Neural progenitor cell (in vitro differentiated cells): Measurements from ENCODE around the gene RORB. TPM values are rescaled to one million over a fixed set of nuclear protein-coding genes. Genes with fewer than 3 reads are reported as not detected.

Experiments used
- DNase-seq: peaks from one replicate; pipeline ENCODE4 v3.0.0-alpha.2; 2016; ENCODE audit warnings: low spot score
- H2AFZ ChIP-seq: fragments of 200-600 bp; sonication (generic); replicated peaks from 2 replicates; pipeline ENCODE4 v1.6.1; 2016; ENCODE audit warnings: antibody characterized with exemption
- H3F3A ChIP-seq: fragments of 200-600 bp; sonication (generic); 2 replicates; pipeline ENCODE4 v1.6.1; 2016; ENCODE audit warnings: antibody characterized with exemption, low read depth
- H3K27ac ChIP-seq: fragments of 200-600 bp; sonication (generic); 2 replicates; pipeline ENCODE4 v1.5.1; 2016; ENCODE audit warnings: mild to moderate bottlenecking
- H3K27me3 ChIP-seq: fragments of 200-600 bp; sonication (generic); 2 replicates; pipeline ENCODE4 v1.6.1; 2016; ENCODE audit warnings: mild to moderate bottlenecking, moderate library complexity
- H3K36me3 ChIP-seq: fragments of 200-600 bp; sonication (generic); 2 replicates; pipeline ENCODE4 v1.5.1; 2016
- H3K4me1 ChIP-seq: fragments of 200-600 bp; sonication (generic); 2 replicates; pipeline ENCODE4 v1.6.1; 2016; ENCODE audit warnings: mixed run types
- H3K4me2 ChIP-seq: fragments of 200-600 bp; sonication (generic); 2 replicates; pipeline ENCODE4 v1.6.1; 2016
- H3K4me3 ChIP-seq: fragments of 200-600 bp; sonication (generic); 2 replicates; pipeline ENCODE4 v1.5.1; 2016
- H3K79me2 ChIP-seq: fragments of 200-600 bp; sonication (generic); 2 replicates; pipeline ENCODE4 v1.6.1; 2016; ENCODE audit warnings: low read depth
- H3K9ac ChIP-seq: fragments of 200-600 bp; sonication (generic); 2 replicates; pipeline ENCODE4 v1.6.1; 2016
- H3K9me3 ChIP-seq: fragments of 200-600 bp; sonication (generic); 2 replicates; pipeline ENCODE4 v1.5.1; 2016; ENCODE audit warnings: low read depth
- H4K20me1 ChIP-seq: fragments of 200-600 bp; sonication (generic); 2 replicates; pipeline ENCODE4 v1.6.1; 2016; ENCODE audit warnings: low read depth
- H3K27ac Mint-ChIP-seq: 3 replicates; pipeline ENCODE4 v1.8.0; 2021; ENCODE audit warnings: mixed read lengths
- H3K27me3 Mint-ChIP-seq: 2 replicates; pipeline ENCODE4 v1.8.0; 2022; ENCODE audit warnings: low read depth, mild to moderate bottlenecking, inconsistent platforms, moderate library complexity, mixed read lengths; ENCODE audit not compliant: insufficient read depth
- H3K36me3 Mint-ChIP-seq: 3 replicates; pipeline ENCODE4 v1.8.0; 2021; ENCODE audit warnings: mixed read lengths
- H3K4me1 Mint-ChIP-seq: 3 replicates; pipeline ENCODE4 v1.8.0; 2021; ENCODE audit warnings: mixed read lengths
- H3K4me3 Mint-ChIP-seq: 3 replicates; pipeline ENCODE4 v1.8.0; 2021; ENCODE audit warnings: mild to moderate bottlenecking, moderate library complexity, mixed read lengths
- H3K9me3 Mint-ChIP-seq: 3 replicates; pipeline ENCODE4 v1.8.0; 2020; ENCODE audit warnings: mixed read lengths
- EZH2 ChIP-seq: fragments of 200-600 bp; sonication (generic); IDR thresholded peaks from 2 replicates; pipeline ENCODE4 v1.6.1; 2017; ENCODE audit warnings: antibody characterized with exemption, mild to moderate bottlenecking, moderate library complexity
- EZH2phosphoT487 ChIP-seq: fragments of 200-600 bp; sonication (generic); IDR thresholded peaks from 2 replicates; pipeline ENCODE4 v1.6.1; 2017; ENCODE audit warnings: antibody characterized with exemption
- total RNA-seq: library from RNA; depleted of rRNA; stranded (reverse); fragments of >200 nt; gene quantifications from 2 replicates; pipeline ENCODE4 v1.2.3, GENCODE V29; 2015; ENCODE audit warnings: low replicate concordance
- TF ChIP-seq, protein P1 (sequence below): fragments of 200-600 bp; sonication (generic); IDR thresholded peaks from 2 replicates; pipeline ENCODE4 v1.5.1; 2017; ENCODE audit warnings: antibody characterized with exemption, mild to moderate bottlenecking

The RORB gene
- total RNA-seq, 1 donor from 2014 or later, result 4.2 TPM

DNA sequence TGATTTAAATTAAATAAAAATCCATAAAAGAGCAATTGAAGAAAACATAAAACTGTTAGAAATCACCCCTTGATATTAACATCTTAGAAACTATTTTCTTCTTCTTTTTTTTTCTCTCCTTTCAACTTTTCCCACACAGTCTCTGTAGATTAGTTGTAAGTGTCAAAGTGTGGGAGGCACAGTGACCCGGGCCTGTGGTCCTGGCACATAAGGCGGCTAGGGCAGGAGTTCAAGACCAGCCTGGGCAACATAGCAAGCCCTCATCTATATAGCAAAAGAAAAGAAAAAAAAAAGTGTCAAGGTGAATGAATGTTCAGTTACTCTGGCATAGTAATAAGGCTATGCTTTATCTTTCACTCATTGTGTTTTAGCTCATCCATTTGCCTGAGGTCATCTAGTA, 14.2 kb downstream of the RORB start:
- no peaks in the 10 kb centered on the region for H3F3A ChIP-seq
- no peak for DNase-seq
- no peak overlapping the region for H3K4me2 ChIP-seq
- H3K4me3 ChIP-seq, result no peak overlapping the region
- H3K27me3 Mint-ChIP-seq, result no peaks in the 10 kb centered on the region
- H3K36me3 Mint-ChIP-seq, result no peaks in the 10 kb centered on the region
- no peak overlapping the region for H2AFZ ChIP-seq
- no peaks in the 10 kb centered on the region for H3K9me3 ChIP-seq
- no peaks in the 10 kb centered on the region for H3K27me3 ChIP-seq
- H3K36me3 ChIP-seq, result no peaks in the 10 kb centered on the region
- no peak overlapping the region for H3K27ac ChIP-seq
- H3K4me1 Mint-ChIP-seq, result peaks cover 8% of the 10 kb centered on the region
- no peaks in the 10 kb centered on the region for H3K79me2 ChIP-seq
- H3K27ac Mint-ChIP-seq, result no peak overlapping the region
- no peak overlapping the region for H3K4me3 Mint-ChIP-seq
- no peaks in the 10 kb centered on the region for H4K20me1 ChIP-seq
- no peaks in the 10 kb centered on the region for H3K4me1 ChIP-seq
- no peaks in the 10 kb centered on the region for H3K9me3 Mint-ChIP-seq
- TF ChIP-seq EZH2 (no peak), EZH2phosphoT487 (no peak)
- TF ChIP-seq, protein P1, sequence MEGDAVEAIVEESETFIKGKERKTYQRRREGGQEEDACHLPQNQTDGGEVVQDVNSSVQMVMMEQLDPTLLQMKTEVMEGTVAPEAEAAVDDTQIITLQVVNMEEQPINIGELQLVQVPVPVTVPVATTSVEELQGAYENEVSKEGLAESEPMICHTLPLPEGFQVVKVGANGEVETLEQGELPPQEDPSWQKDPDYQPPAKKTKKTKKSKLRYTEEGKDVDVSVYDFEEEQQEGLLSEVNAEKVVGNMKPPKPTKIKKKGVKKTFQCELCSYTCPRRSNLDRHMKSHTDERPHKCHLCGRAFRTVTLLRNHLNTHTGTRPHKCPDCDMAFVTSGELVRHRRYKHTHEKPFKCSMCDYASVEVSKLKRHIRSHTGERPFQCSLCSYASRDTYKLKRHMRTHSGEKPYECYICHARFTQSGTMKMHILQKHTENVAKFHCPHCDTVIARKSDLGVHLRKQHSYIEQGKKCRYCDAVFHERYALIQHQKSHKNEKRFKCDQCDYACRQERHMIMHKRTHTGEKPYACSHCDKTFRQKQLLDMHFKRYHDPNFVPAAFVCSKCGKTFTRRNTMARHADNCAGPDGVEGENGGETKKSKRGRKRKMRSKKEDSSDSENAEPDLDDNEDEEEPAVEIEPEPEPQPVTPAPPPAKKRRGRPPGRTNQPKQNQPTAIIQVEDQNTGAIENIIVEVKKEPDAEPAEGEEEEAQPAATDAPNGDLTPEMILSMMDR, result no peak
- no peak overlapping the region for H3K9ac ChIP-seq

DNA sequence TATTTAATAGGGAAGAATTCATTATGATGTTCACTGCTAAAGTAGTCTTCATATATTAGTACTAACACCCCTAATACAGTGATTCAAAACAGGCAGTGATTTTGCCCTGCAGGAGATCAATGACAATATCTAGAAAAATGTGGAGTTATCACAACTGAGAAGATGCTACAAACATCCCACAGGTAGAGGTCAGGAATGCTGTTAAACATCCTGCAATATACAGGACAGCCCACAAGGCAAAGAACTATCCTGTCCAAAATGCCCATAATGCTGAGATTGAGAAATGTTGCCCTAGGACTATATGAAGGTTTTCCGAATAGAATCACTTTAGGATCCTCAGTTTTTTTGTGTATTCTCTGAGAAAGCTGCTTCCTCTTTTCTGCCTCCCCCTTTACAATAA, 15.3 kb downstream of the RORB start:
- Mint-ChIP-seq H3K27ac (no peak overlapping the region), H3K4me3 (no peak overlapping the region), H3K27me3 (no peaks in the 10 kb centered on the region), H3K36me3 (no peaks in the 10 kb centered on the region), H3K9me3 (no peaks in the 10 kb centered on the region), H3K4me1 (peaks cover 15% of the 10 kb centered on the region)
- no peaks in the 10 kb centered on the region for H3K4me1 ChIP-seq
- H3K79me2 ChIP-seq, result no peaks in the 10 kb centered on the region
- no peaks in the 10 kb centered on the region for H3K9me3 ChIP-seq
- TF ChIP-seq EZH2 (no peak), EZH2phosphoT487 (no peak)
- TF ChIP-seq, protein P1, result no peak
- no peaks in the 10 kb centered on the region for H3K36me3 ChIP-seq
- no peak overlapping the region for H3K27ac ChIP-seq
- no peaks in the 10 kb centered on the region for H3K27me3 ChIP-seq
- no peak for DNase-seq
- no peaks in the 10 kb centered on the region for H4K20me1 ChIP-seq
- H3K4me3 ChIP-seq, result no peak overlapping the region
- H2AFZ ChIP-seq, result no peak overlapping the region
- no peak overlapping the region for H3K4me2 ChIP-seq
- H3K9ac ChIP-seq, result no peak overlapping the region
- H3F3A ChIP-seq, result no peaks in the 10 kb centered on the region

DNA sequence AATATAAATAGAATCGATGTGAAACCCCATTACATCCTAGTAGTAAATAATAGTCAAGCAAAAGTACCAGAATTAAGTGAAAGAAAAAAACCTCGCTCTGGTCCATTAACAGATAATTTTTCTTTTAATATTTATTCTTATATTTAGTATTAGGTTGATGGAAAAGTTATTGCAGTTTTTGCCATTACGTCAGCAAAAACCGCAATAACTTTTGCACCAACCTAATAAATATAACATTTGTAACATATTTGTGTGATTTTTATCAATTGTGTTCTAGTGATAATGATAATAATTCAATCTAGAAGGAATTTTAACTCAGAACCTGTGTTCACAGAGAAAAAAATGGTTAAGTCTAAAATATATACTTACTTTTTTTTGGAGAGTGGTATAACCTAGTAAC, 16.1 kb downstream of the RORB start:
- H3K27me3 Mint-ChIP-seq, result no peaks in the 10 kb centered on the region

More for the DNA sequence above, 16.1 kb downstream of the RORB start:
- Mint-ChIP-seq H3K4me3 (no peak overlapping the region), H3K36me3 (no peaks in the 10 kb centered on the region), H3K4me1 (peaks cover 15% of the 10 kb centered on the region), H3K9me3 (no peaks in the 10 kb centered on the region), H3K27ac (no peak overlapping the region)
- no peak for DNase-seq
- no peaks in the 10 kb centered on the region for H3K79me2 ChIP-seq
- no peaks in the 10 kb centered on the region for H3K4me1 ChIP-seq
- H3K4me3 ChIP-seq, result no peak overlapping the region
- no peaks in the 10 kb centered on the region for H3K27me3 ChIP-seq
- H3K4me2 ChIP-seq, result no peak overlapping the region
- no peaks in the 10 kb centered on the region for H3K36me3 ChIP-seq
- no peak overlapping the region for H2AFZ ChIP-seq
- no peak overlapping the region for H3K9ac ChIP-seq
- no peaks in the 10 kb centered on the region for H3K9me3 ChIP-seq
- H4K20me1 ChIP-seq, result no peaks in the 10 kb centered on the region
- TF ChIP-seq, protein P1, result no peak
- TF ChIP-seq EZH2 (no peak), EZH2phosphoT487 (no peak)
- no peak overlapping the region for H3K27ac ChIP-seq
- no peaks in the 10 kb centered on the region for H3F3A ChIP-seq
